ENCODE data around the gene FASTKD3.
A peak's percentile ranks its signal among the peaks of the same experiment; 100 is the strongest.

FASTKD3 gene

DNA sequence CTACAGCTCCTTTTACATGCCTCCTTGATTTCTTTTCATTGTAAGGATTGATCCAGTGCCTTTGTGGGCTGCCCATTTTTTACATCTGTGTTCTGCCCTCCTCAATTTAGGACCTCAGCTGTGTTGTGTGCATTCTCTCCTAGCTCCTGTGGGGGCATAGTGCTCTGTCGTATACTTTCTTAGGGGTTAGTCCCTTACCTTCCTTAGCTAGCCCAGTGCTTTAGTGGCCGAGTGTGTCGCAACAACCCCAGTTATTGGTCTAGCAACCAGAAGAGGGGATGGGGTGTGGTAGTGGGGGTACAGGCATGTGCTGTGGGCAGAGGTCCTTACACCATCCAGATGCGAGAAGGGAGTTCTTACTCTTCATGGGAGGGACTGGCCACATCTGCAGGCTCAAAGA lies 12.3 kb upstream of the FASTKD3 start:
- no peak for DNase-seq

DNA sequence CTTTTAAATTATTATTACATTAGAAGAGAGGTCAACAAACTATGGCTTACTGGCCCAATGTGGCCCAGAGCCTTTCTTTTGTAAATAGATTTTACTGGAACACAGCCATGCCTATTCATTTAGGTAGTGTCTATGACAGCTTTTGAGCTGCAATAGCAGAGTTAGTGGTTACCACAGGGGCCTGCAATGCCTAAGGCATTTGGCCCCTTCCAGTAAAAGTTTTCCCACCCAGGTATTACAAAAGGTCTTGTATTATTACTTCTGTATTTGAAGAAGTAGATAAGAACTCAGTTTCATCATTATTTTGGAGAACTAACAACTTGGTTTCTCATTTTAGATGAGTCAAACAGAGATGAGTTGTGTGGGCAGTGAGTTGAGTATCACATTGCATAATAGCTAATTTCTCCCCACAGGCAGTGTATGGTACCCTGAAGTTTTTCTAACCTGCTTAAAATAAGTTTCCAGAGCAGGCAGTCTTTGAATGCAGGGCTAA lies 9.6 kb upstream of the FASTKD3 start:
- DNase-seq = peak; percentile 17

DNA sequence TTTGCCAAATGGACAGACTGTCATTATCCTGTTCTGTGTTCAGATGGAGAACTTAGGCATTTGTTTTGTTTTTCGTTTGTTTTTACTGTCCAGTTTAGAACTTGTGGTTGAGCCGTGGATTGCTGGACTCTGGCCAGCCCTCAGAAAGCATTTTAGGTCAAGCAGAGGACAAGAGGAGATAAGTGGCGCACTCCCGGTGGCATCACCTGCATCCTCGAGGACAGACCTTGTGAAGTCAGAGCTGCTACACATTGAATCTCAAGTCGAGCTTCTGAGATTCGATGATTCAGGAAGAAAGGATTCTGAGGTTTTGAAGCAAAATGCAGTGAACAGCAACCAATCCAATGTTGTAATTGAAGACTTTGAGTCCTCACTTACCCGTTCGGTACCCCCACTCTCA lies 9.0 kb upstream of the FASTKD3 start:
- DNase-seq = no peak

DNA sequence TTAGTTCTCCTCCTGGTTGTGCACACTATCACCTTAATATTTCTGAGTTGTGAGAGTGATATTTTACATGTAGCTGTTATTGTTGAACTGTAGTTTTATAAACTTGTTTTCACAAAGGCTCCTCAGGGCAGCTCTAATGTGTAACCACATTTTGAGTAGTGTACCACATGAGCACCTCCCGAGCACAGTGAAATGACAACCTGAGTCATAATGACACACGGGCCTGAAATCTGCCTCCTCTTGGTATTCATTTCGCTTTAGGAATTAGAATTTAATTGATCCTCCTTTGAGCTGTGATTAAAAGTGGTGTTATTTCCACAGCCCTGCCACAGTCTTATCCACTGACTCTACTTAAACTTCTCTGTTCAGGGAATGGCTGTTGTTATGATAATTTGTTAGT lies 8.0 kb upstream of the FASTKD3 start:
- DNase-seq = no peak

DNA sequence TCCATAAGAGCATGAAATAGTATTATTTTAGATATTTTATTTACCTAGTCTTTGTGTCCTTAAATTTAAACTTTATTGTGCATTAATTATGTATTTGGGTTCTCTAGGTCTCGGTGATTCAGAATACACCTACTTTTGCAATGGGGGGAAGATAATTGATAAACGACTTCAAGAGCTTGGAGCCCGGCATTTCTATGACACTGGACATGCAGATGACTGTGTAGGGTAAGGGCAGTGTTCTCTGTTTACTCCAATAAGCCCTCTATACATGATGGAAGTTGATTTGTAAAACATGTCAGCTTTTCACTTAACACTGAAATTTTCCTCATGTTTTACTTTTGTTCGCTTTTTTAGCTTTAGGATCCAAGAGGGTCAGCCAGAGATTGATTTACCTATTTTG lies 6.3 kb upstream of the FASTKD3 start:
- DNase-seq = no peak

DNA sequence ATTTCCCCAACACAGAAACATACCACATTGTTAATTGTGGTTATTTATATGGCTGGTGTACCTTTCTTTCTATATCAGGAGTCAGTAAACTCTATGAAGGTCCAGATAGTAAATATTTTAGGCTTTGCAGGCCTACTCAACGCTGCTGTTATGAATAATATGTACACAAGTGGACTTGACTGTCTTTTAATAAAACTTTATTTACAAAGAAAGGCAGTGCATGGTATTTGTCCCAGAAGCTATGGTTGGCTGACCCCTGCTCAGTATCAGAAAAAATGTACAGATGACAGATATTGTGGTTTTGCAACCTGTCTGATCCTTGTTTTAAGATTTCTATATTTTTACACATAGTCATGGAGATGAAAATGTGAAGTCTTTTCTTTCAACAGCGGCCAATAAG lies 5.8 kb upstream of the FASTKD3 start:
- no peak for DNase-seq

DNA sequence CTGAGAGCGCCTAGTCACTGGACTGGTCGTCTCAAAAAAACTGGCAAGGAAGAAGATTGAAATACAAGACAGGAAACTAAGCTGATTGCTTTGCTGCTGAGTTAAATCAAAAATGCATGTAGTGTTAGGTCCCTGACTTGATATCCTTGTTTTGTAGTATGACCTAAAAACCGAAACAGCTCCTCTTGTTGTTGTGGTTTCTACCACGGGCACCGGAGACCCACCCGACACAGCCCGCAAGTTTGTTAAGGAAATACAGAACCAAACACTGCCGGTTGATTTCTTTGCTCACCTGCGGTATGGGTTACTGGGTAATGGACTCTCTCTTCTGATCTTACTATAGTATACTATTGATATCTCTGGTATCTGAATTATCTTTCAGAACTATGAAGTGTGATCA lies 4.4 kb upstream of the FASTKD3 start:
- no peak for DNase-seq

DNA sequence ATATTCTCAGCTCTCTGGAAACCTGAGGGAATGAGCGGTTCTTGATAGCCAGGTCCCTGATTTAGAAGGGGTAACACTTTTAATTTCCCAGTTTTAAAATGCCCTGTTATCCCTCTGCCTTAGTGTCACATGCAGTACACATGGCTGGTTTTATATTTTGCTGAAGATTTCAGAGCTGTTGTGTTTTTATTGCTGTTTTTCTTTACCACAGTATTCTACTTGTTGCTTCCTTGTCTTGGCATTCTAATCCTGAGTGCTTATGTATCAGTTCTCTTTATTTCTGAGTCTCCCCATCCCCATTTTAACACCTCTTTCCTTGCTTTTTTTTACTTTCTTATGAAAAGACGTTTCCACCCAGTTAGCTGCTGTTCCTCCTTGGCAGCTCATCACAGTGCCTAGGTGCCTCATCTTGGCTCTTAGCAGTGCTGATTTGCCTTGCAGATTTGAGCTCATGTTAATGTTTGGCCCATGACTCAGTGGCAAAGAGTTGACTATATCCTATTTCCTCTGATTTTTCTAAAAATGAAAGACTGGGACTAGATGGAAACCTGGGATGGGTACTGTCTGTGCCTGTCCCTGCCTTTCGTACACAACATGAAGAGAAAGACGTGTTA lies 3.8 kb upstream of the FASTKD3 start:
- no peak for DNase-seq

DNA sequence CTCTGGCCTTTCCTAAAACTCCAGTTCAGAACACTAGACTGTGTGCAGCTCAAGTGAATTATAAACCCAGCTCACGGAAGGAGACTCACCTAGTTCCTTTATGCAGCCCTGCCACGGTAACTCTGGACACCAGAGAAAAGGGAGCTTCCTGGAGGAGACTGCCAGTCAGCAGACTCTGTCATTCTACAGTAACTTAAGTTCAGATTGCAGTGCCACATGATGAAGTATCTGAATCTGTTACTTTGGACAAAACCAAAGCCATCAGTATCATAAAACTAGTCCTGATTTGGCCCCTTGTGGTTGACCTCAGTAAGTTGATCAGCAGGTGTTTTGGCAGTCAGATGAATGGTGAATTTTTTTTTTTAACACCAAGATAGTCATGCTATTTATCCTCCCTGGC lies 2.8 kb upstream of the FASTKD3 start:
- DNase-seq = no peak

DNA sequence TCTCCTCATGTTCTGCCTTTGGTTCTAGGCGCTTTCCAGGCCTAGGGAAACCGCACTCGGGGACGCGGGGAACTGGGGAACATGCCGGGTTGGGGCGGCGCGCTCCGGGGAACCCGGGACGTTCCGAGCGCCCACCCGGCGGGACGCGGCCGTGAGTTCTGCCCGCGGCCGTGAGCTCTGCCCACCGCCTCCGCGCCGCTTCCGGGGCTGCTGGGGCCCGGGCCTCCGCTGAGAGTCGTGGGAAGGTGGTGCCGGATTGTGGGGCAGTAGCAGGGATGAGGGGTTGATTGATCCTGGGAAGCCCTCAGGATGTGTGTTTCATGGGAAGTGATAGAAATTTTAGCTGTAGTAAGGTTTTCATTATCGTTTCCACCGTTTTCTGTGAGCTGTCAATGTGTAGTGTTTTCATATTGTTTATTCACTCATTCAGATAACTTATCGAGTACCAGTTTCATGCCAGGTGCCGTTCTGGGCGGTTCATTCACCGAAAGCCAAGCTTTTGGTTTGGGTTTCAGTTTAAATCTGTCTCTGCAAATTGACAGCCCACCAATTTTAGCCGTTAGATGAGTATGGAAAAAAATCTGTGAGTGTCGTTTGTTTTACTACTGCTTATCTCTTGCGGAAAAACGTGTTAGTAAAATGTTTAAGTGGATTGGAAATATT lies 774 bp upstream of the FASTKD3 start:
- peak; percentile 50 for DNase-seq

DNA sequence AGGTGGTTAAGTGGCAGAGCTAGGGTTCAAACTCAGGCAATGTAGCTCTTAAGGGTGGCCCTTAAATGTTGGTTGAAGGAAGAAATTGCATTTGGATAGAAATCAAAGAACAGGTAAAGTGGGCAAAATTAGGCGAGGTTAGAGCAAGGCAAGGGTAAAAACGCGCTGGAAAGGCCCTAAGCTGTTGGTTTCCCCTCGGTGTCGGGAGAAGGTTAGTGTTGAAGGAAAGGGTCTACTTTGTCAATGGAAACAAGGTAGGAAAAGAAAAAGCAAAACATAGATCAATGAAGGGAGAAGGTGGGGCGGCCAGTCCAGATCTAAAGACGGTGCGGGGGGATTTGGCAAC lies 431 bp downstream of the FASTKD3 start:
- no peak for DNase-seq

DNA sequence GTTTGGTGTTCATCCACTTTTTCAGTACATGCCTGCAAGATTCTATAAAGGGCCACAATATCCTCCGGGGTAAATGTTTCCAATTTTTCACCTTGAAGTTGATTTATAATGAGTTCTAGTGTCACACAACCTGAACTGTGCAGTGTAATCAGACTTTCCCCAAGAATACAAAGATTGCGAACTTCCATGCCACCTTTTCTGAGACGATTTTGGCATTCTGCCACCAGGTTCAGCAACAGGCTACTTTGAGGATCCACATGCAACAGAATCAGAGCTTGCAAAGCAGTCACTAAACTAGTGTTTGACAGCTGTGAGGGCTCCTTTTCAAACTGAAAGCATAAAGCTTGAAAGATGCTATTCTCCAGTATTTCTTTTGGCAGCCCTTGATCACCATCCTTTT lies 1.6 kb downstream of the FASTKD3 start:
- no peak for DNase-seq

DNA sequence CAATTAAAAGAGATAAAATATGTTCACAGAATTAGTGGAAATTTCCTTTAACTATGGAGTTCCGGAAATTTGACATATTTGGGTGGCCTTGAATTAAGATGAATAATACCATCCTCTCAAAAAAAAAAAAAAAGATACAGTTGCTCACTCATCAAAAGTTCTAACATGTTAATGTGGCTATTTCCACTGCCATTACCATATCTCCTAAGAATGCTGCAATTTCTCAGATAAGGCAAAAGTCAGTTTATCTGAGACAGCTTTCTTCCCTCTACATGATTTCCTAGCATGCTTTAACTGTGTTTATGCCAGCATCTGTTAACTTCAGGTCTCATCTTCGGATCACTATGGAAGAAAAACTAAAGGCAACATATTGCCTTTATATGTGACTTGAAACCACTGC lies 2.6 kb downstream of the FASTKD3 start:
- DNase-seq = no peak

DNA sequence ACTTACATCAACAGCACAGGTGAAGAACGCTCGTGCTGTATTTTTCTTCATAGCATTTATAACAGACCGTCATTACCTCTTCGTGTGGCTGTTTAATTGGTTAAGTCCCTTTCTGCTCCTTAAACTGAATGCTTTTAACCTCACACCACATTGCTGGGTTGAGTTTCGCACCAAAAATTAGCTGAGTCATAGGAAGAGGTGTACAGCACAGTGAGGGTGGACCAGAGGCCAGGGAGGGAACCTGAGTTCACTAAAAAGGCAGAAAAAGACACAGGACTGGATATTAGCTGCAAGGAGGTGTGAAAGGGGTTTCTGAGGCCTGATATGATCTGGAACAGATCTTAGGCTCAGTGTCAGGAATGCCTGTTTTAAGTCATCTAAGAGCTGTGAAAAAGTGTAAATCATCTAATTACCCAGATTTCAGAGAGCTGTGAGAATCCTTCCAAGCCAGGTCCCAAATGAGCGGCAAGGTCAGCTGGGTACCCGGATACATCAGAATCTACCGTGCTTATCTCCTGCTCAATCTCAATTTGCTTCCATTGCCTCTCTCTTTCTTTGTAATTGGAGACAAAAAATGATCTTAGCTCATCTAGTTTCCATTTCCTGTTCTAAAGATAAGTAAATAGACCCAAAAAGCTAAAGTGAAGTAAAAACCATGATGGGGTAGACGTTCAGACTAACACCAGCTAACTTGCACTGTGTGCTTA lies 10.8 kb downstream of the FASTKD3 start:
- DNase-seq = no peak

DNA sequence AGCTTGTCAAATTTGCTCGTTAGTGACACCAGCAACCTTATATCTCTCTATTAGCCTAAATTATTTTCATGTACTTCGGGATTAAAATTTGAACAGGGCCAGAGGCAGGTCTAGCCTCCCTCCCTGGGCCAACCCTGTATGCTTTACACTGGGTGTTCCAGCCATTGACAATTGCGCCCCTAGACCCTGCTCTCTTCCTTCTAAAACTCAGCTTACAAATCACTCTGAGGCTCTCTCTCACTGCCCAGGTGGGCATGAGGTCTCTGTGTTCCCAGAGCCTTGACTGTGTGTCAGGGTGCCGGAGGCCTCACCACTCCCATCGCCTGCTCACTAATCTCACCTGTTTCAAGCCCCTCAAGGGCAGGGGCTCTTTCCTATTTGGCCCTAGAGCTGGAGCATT lies 11.5 kb downstream of the FASTKD3 start:
- no peak for DNase-seq

DNA sequence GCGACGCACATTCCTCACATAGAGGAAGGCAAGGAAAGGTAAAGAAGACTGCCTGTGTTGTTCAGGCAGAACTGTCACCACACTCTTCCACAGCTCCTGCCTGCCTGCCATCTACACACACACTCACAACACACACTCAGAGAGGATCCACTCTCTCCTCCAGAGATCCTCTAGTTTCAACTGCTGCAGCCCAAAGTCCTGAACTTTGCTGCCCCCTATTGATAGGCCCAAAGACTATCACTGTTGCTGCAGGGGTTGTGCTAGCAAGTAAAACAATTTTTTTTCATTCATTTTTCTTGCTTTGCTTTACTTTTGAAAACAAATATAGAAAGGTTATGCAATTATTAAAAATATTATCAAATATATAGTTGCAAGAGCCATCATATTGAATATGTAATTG lies 12.0 kb downstream of the FASTKD3 start:
- DNase-seq = no peak

DNA sequence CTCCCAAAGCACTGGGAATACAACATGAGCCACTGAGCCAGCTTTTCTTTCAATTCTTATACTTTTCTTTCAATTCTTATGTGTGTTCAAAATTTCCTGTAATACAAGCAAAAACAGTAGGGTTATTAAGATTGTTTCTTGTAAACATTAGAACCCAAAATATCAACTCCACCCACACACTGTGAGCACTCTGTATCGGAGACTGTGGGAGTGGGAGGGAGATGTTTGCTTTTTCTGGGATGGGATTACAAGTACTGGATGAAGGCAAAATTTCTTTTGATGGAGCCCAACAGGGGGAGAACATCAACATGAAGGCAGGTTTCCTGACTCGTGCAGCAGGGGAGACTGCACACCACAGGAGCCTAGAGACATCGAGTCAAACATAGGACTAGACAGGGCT lies 13.2 kb downstream of the FASTKD3 start:
- no peak for DNase-seq

DNA sequence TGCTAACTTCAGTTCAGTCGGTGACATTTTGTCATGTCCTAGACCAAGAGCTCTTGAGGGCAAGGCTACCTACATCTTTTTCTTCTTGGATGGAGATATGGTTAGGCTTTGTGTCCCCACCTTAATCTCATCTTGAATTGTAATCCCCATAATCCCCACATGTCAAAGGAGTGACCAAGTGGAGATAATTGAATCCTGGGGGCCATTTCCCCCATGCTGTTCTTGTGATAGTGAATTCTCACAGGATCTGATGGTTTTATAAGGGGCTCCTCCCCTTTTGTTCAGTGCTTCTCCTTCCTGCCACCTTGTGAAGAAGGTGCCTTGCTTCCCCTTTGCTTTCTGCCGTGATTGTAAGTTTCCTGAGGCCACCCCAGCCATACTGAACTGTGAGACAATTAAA lies 15.8 kb downstream of the FASTKD3 start:
- DNase-seq = no peak

DNA sequence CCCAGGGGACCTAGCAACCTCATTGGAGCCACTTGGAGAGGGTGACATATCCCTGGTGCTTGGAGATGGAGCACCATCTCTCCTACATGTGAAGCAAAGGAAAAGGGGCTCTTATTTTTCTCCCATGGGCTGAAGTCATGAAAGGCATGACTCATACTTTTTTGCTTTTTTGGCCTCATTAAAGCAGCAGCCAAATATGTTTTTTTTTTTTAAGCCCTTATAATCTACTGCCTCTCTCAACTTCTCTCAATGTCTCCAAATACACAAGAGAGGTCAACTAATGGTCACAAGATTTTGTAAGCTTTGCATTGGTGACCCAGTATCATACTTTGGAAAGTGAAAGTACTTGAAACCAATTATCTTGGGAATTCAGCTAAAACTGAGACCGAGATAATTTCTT lies 16.3 kb downstream of the FASTKD3 start:
- no peak for DNase-seq

DNA sequence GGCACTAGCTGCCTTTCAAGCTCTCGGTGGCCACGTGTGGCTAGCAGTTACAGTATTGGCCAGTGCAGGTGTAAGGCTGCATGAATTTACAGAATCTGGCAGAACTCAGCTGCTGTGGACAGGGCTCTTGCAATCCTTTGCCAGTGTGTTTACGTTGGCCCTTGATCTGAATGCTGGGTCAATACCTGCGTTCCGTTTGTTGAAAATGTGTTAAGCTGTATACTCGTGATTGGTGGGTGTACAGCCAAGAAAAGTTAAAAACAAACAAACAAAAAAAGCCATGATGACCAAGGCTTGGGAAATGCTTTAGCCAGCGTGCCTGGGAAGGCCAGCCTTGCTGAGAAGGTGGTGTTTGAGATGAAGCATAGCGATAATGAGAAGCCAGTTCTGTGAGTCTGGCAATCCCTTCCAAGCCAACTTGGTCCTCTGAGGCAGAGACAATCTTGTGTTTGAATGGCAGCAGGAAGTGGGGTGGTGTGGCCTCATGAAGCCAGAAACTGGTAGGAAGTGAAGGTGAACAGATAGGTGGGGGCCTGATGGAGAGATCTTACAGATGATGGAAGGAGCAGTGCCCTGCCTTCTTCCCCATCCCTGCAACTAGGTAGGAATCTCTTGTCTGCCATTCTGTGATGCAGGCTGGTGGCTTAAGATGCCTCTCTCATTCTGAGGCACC lies 17.1 kb downstream of the FASTKD3 start:
- DNase-seq = no peak

DNA sequence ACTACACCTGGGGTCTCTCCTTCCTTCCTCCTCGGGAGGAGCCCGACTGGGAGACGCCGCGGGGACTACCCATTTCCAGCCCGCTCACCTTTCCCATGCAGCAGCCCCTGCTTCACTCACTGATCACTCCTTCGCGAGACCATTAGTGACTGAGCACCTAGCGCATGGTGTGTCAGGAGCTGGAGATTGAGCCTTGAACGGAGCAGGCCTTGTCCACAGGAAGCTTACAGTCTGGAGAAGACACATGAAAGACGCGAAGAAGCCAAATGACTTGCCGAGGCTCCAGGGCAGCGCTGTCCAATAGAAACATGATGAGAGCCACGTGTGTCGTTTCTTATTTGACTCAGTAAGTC lies 17.6 kb downstream of the FASTKD3 start:
- no peak for DNase-seq

DNA sequence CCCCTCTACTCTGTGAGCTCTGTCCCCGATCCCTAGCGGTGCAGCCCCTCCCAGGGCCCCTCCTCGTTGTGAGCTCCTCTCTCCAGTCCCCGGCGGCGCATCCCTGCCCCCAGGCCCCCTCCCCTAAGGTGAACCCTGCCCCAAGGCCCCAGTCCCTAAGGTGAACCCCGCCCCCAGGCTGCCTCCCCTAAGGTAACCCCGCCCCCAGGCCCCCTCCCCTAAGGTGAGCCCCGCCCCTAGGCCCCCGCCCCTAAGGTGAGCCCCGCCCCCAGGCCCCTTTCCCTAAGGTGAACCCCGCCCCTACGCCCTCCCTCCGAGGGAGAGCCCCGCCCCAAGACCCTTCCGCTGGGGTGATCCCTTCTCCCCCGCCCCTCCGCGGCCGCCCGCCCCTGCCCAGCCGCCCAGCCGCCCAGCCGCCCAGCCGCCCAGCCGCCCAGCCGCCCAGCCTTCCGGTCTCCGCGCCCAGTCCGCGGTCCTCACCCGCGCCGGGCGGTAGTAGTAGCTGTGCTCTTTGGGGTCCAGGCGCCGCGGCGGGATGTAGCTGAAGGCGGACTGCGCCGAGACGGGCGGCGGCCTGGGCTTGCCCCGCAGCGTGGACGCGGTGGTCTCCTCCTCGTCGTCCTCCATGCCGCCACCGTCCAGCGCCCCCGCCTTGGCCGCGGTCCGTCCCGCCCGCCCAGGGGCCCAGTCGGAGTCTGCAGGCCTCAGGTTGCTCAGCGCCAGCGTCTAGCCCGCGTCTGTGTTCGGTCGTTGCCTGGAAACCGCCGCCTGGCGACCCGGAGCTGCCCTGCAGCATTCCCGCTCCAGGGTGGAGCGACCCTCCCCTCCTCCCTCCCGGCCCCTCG lies 18.2 kb downstream of the FASTKD3 start, which contains the start of gene CFAP90:
TSS of gene CFAP90 (minus strand) at position 739 of the 845 bp plus-strand sequence. CDS start at position 627, 112 bp downstream.
- DNase-seq = peak; percentile 18

Data from activated naive CD4-positive, alpha-beta T cell treated with anti-CD3 and anti-CD28 coated beads, Interleukin-2, amount 50 U/mL, for 16 hours (primary cell).